NT2/D1 (cell line): ENCODE data around the gene BAZ2B.

Experiments used
- YY1 ChIP-seq: IDR thresholded peaks from 2 replicates; pipeline ENCODE4 v1.6.1; 2011; ENCODE audit not compliant: insufficient read length, insufficient read depth
- ZNF274 ChIP-seq: IDR thresholded peaks from 2 replicates; pipeline ENCODE4 v1.6.1; 2011; ENCODE audit warnings: mild to moderate bottlenecking, low read depth, low read length

GRCh38 chr2:159285433-159285832 is 330.9 kb downstream of the BAZ2B start:
- TF ChIP-seq YY1 (no peak), ZNF274 (no peak)
